ENCODE results near the gene LRIG2.

DNA sequence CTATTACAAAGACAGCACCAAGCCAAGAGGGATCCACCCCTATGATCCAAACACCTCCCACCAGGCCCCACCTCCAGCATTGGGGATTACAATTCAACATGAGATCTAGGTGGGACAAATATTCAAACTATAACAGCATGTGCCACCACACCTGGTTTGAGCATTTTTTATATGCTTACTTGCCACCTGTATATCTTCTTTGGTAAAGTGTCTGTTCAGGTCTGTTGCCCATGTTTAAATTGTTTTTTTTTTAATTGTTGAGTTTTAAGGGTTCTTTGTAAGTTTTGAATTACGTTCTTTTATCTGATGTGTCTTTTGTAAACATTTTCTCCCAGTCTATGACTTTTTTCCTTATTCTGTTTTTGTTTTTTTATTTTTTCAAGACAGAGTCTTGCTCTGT, 83.4 kb downstream of the LRIG2 start:
- no peak for TF ChIP-seq CTCF (conservative IDR thresholded peaks at IDR 0.05; ENCODE audit: low read length)
- TF ChIP-seq EZH2phosphoT487 (IDR thresholded peaks at IDR 0.05; ENCODE audit: borderline replicate concordance): no peak

Measured in Loucy (cell line).